ENCODE measurements around the gene AHNAK.

Gene AHNAK

GRCh38 chr11:62466444-62466843 is 80.2 kb downstream of the AHNAK start:
- DNase-seq (ENCODE audit: low read depth in 2 of 2): no peak
- no peak for TF ChIP-seq CTCF (IDR thresholded peaks at IDR 0.05; ENCODE audit: low read depth, low read length)

DNA sequence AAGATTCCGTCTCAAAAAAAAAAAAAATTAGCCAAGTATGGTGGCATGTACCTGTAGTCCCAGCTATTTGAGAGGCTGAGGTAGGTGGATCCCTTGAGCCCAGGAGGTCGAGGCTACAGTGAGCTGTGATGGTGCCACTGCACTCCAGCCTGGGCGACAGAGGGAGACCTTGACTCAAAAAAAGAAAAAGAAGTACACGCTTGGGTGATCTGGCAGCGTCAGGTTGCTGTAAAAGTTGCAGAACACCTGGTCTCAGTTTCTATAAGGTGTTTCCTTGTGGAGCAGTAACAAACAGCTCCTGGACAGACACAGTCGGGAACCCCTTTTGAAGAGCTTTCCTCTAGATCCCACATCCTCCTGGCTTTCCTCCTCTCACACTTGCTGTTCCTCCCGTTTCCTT is 82.0 kb downstream of the AHNAK start:
- no peak for TF ChIP-seq CTCF (IDR thresholded peaks at IDR 0.05; ENCODE audit: low read depth, low read length)
- no peak overlapping the region for H3K4me3 ChIP-seq (replicated peaks in 1 of 2; ENCODE audit: low read depth in 2 of 2, low read length in 2 of 2)
- no peak for DNase-seq (ENCODE audit: low read depth in 2 of 2)

More at GRCh38 chr11:62466444-62466843, 80.2 kb downstream of the AHNAK start:
- H3K4me3 ChIP-seq (replicated peaks in 1 of 2; ENCODE audit: low read depth in 2 of 2, low read length in 2 of 2): no peak overlapping the region

- no peak for TF ChIP-seq CTCF (IDR thresholded peaks at IDR 0.05; ENCODE audit: low read depth, low read length)
- H3K4me3 ChIP-seq (replicated peaks in 1 of 2; ENCODE audit: low read depth in 2 of 2, low read length in 2 of 2): no peak overlapping the region
- no peak for DNase-seq (ENCODE audit: low read depth in 2 of 2)
Measured at GRCh38 chr11:62463121-62463542, 83.5 kb downstream of the AHNAK start.

DNA sequence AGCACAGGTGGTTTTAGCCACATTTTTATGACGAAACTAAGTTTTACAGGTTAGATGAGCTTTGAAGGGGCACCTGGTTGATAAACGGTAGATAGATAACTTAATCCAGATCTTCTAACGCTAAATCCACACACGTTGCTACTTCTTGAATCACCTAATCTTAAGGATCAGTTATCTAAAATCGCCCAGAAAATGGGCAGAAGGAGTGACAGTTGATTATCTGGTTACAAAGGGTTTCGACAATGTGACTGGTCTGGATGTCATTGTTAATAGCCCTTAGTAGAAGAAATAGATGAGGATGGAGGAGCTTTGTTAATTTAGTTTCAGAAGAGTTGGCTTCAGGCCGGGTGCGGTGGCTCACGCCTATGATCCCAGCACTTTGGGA is 84.1 kb downstream of the AHNAK start:
- DNase-seq (ENCODE audit: low read depth in 2 of 2): no peak
- H3K4me3 ChIP-seq (replicated peaks in 1 of 2; ENCODE audit: low read depth in 2 of 2, low read length in 2 of 2): no peak overlapping the region
- TF ChIP-seq CTCF (IDR thresholded peaks at IDR 0.05; ENCODE audit: low read depth, low read length): no peak

GRCh38 chr11:62461740-62462507 is 84.7 kb downstream of the AHNAK start:
- TF ChIP-seq CTCF (IDR thresholded peaks at IDR 0.05; ENCODE audit: low read depth, low read length): no peak
- no peak overlapping the region for H3K4me3 ChIP-seq (replicated peaks in 1 of 2; ENCODE audit: low read depth in 2 of 2, low read length in 2 of 2)
- DNase-seq (ENCODE audit: low read depth in 2 of 2): peak; percentile 31 to 66

- peak; percentile 28 to 30 for DNase-seq (ENCODE audit: low read depth in 2 of 2)
Measured at GRCh38 chr11:62459080-62459479, 87.5 kb downstream of the AHNAK start.

More at GRCh38 chr11:62459080-62459479, 87.5 kb downstream of the AHNAK start:
- no peak for TF ChIP-seq CTCF (IDR thresholded peaks at IDR 0.05; ENCODE audit: low read depth, low read length)
- no peak overlapping the region for H3K4me3 ChIP-seq (replicated peaks in 1 of 2; ENCODE audit: low read depth in 2 of 2, low read length in 2 of 2)
